K562 (cell line): Measurements from ENCODE around the gene CTSL. TPM values are rescaled to one million over a fixed set of nuclear protein-coding genes. Genes with fewer than 3 reads are reported as not detected.
"Not testable (repeated sequence)": the region's sequence is repeated elsewhere in the genome, so short reads cannot be mapped to it uniquely, and the experiment has no call there.

ENCODE experiments used
- ATAC-seq: fragments of 200-7000 bp; cut with Tn5 transposase; 3 replicates; pipeline ENCODE4 v1.9.1; 2020; ENCODE audit warnings: moderate library complexity
- BruUV-seq: library from RNA; stranded (reverse); fragments of 400-500 nt; replicated peaks from 2 replicates; lab custom pipeline; 2021; lab: Mats Ljungman, UMichigan
- CTCF ChIA-PET: fragments of 300-600 bp; formaldehyde crosslinking; extraction: SDS; loops from one replicate; lab custom pipeline; 2021; ENCODE audit warnings: low intra/inter-chr PET ratio; lab: Yijun Ruan, JAX
- POLR2A ChIA-PET: fragments of 300-600, 350-650 bp; sonication (Branson Sonifier 250); formaldehyde crosslinking; extraction: SDS; loops from one replicate; lab custom pipeline; 2021; ENCODE audit warnings: antibody characterized with exemption, inconsistent platforms; lab: Yijun Ruan, JAX
- DNase-seq, 4 experiments: peaks; one replicate each; pipeline versions ENCODE4 v3.0.0 to v3.0.0-alpha.2; 2011 to 2018; ENCODE audit warnings: low spot score in 3 of 4, mixed read lengths in 3 of 4; ENCODE audit errors: extremely low read depth in 1 of 4
- FAIRE-seq: peaks from 2 replicates; lab custom pipeline; 2011; peaks lifted over from hg19 to GRCh38; lab: Jason Lieb, UNC
- H2AFZ ChIP-seq: 2 replicates; pipeline ENCODE4 v1.6.0; 2011; ENCODE audit warnings: low read depth, low read length, control low read depth, inconsistent platforms
- H3K27ac ChIP-seq: fragments of 200-600 bp; 3 replicates; pipeline ENCODE4 v1.8.0; 2011; ENCODE audit warnings: low read depth, mild to moderate bottlenecking, control low read depth, inconsistent platforms, low read length, moderate library complexity, mixed read lengths; ENCODE audit errors: extremely low read depth
- H3K27me3 ChIP-seq, 2 experiments: fragments of 300-600 bp in 1 of 2; 2 replicates in 1 of 2; 3 replicates in 1 of 2; pipeline versions ENCODE4 v1.6.0 to v1.8.0; 2011; ENCODE audit warnings: inconsistent platforms in 2 of 2, low read length in 2 of 2, mild to moderate bottlenecking in 1 of 2, mixed read lengths in 1 of 2, moderate library complexity in 1 of 2; ENCODE audit not compliant: control insufficient read depth in 2 of 2, insufficient read depth in 2 of 2
- H3K36me3 ChIP-seq: fragments of 300-600 bp; 3 replicates; pipeline ENCODE4 v1.8.0; 2011; ENCODE audit warnings: mild to moderate bottlenecking, low read length, inconsistent platforms; ENCODE audit not compliant: control insufficient read depth, insufficient read depth
- H3K4me1 ChIP-seq, 2 experiments: fragments of 200-600 bp in 1 of 2; replicated peaks in 1 of 2; 2 replicates in 1 of 2; 3 replicates in 1 of 2; pipeline versions ENCODE4 v1.5.1 to v1.8.0; 2011; ENCODE audit warnings: inconsistent platforms in 2 of 2, low read length in 2 of 2, mild to moderate bottlenecking in 1 of 2, mixed read lengths in 1 of 2, moderate library complexity in 1 of 2; ENCODE audit not compliant: control insufficient read depth in 2 of 2, insufficient read depth in 2 of 2
- H3K4me2 ChIP-seq: 2 replicates; pipeline ENCODE4 v1.6.1; 2011; ENCODE audit warnings: low read length, control low read depth, inconsistent platforms, mixed read lengths; ENCODE audit not compliant: insufficient read depth
- H3K4me3 ChIP-seq: fragments of 200-600 bp; sonication (generic), shearing (Covaris generic); 2 replicates; pipeline ENCODE4 v1.5.1; 2016; ENCODE audit warnings: control low read depth, inconsistent platforms
- H3K79me2 ChIP-seq: fragments of 200-600 bp; 3 replicates; pipeline ENCODE4 v1.8.0; 2011; ENCODE audit warnings: low read length, inconsistent platforms; ENCODE audit not compliant: control insufficient read depth, insufficient read depth
- H3K9ac ChIP-seq, 2 experiments: 2 replicates each; pipeline versions ENCODE4 v1.6.0 to v1.6.1; 2011; ENCODE audit warnings: low read depth in 2 of 2, low read length in 2 of 2, control low read depth in 1 of 2, inconsistent platforms in 1 of 2, mild to moderate bottlenecking in 1 of 2, mixed read lengths in 1 of 2; ENCODE audit not compliant: insufficient read depth in 1 of 2
- H3K9me1 ChIP-seq: one replicate; pipeline ENCODE4 v1.6.0; 2011; ENCODE audit warnings: inconsistent platforms, mild to moderate bottlenecking, low read length, moderate library complexity; ENCODE audit not compliant: control insufficient read depth, insufficient read depth
- H3K9me3 ChIP-seq: replicated peaks from 2 replicates; pipeline ENCODE4 v1.5.1; 2011; ENCODE audit warnings: low read depth, low read length, inconsistent platforms; ENCODE audit not compliant: control insufficient read depth, insufficient read depth
- H4K20me1 ChIP-seq: replicated peaks from 2 replicates; pipeline ENCODE4 v1.6.1; 2011; ENCODE audit warnings: low read length, inconsistent platforms, mixed read lengths; ENCODE audit not compliant: control insufficient read depth, insufficient read depth
- CBX3 ChIP-seq, 2 experiments: IDR thresholded peaks; 1 replicate in 1 of 2; 2 replicates in 1 of 2; pipeline ENCODE4 v1.6.1; 2012; ENCODE audit warnings: inconsistent platforms in 2 of 2, low read length in 2 of 2, borderline replicate concordance in 1 of 2, control low read depth in 1 of 2
- CREBBP ChIP-seq: IDR thresholded peaks from one replicate; pipeline ENCODE4 v1.6.1; 2012; ENCODE audit warnings: low read depth, mild to moderate bottlenecking, control low read depth, inconsistent platforms, low read length
- FOXP4 ChIP-seq: sonication (generic); formaldehyde crosslinking; IDR thresholded peaks from 2 replicates; pipeline ENCODE4 v1.8.0; 2022; ENCODE audit warnings: mild to moderate bottlenecking, missing genetic modification reagents, borderline replicate concordance
- HMBOX1 ChIP-seq: sonication (generic); IDR thresholded peaks from 2 replicates; pipeline ENCODE4 v1.6.1; 2016
- WGBS: fragments of 100-300 bp; shearing (Covaris generic); methylation state at CpG from one replicate; pipeline ENCODE4 v1.1.6; 2016; ENCODE audit warnings: low coverage, mixed read lengths; ENCODE audit not compliant: insufficient coverage; ENCODE audit errors: missing lambda C conversion rate; 5-methylcytosine and 5-hydroxymethylcytosine counted together
- in situ Hi-C: fragments of 300-500 bp; cut with MboI; formaldehyde crosslinking; loops from 4 replicates; pipeline ENCODE4 v1.15.0; 2018; ENCODE audit warnings: inconsistent platforms, mixed read lengths
- intact Hi-C: fragments of 100-400 bp; cut with micrococcal nuclease; formaldehyde crosslinking; loops from 2 replicates; pipeline ENCODE4 v1.14.2; 2022
- polyA plus RNA-seq, 8 experiments: library from polyadenylated mRNA; depleted of rRNA in 4 of 8; stranded (reverse) in 5 of 8; unstranded in 3 of 8; fragments of >200 nt; fragmentation: Nextera tagmentation in 2 of 8; fragmentation: Illumina TruSeq in 1 of 8; extraction: Ambion mirVana in 2 of 8; extraction: Trizol in 1 of 8; gene quantifications; 2 replicates each; pipeline versions ENCODE4 v1.2.1 to v1.2.3, GENCODE V29; 2011 to 2014; ENCODE audit warnings: inconsistent platforms in 1 of 8, missing spikeins in 1 of 8
- total RNA-seq, 7 experiments: library from RNA; depleted of rRNA in 6 of 7; stranded (reverse); fragments of >200 nt in 6 of 7; fragmentation: Illumina TruSeq in 2 of 7; extraction: Trizol in 2 of 7; gene quantifications; 2 replicates each; pipeline versions ENCODE4 v1.2.1 to v1.2.3, GENCODE V29; 2011 to 2021; ENCODE audit warnings: low replicate concordance in 1 of 7

The CTSL gene
- total and polyA plus RNA-seq, 9 of the 15 experiments (the other 6 are each of a cell fraction or from before 2014, with no cell fraction given) = 55.9 to 165 (median 93.7) TPM

- H3K9me1 ChIP-seq = no peaks in the 10 kb centered on the region
- H4K20me1 ChIP-seq = no peaks in the 10 kb centered on the region
- WGBS = 43% methylated on average over 2 of the region's 2 CpGs
- H3K9me3 ChIP-seq = no peaks in the 10 kb centered on the region; the same call in 1 of the 2 replicates
- BruUV-seq = no TSS peak
- intact Hi-C loops = no loop called here
- no peak overlapping the region for H3K27ac ChIP-seq
- no peak overlapping the region for H3K4me2 ChIP-seq
- no peaks in the 10 kb centered on the region for H3K79me2 ChIP-seq
- DNase-seq (no peak), ATAC-seq (no peak), FAIRE-seq (no peak)
- no peaks in the 10 kb centered on the region for H3K27me3 ChIP-seq
- TF ChIP-seq CBX3 (IDR thresholded peaks at IDR 0.05; ENCODE audit: borderline replicate concordance in 1 of 2, low read length in 2 of 2) (peak in 1 of 2 experiments; percentile 44; a peak in 1 of 3 replicates), FOXP4 (no peak), HMBOX1 (no peak), CREBBP (no peak)
- H3K4me3 ChIP-seq = no peak overlapping the region
- CTCF ChIA-PET = no interaction called here
- POLR2A ChIA-PET = no interaction called here
- in situ Hi-C loops = no loop called here
- no peak overlapping the region for H2AFZ ChIP-seq
- H3K9ac ChIP-seq = no peak overlapping the region
- no peaks in the 10 kb centered on the region for H3K4me1 ChIP-seq
- no peaks in the 10 kb centered on the region for H3K36me3 ChIP-seq
These were observed 27.4 kb downstream of the CTSL start for GRCh38 chr9:87753313-87753712.

- H3K4me2 ChIP-seq, H3K27ac ChIP-seq, H3K9ac ChIP-seq, in situ Hi-C loops, CTCF ChIA-PET, H2AFZ ChIP-seq, H4K20me1 ChIP-seq, H3K36me3 ChIP-seq, FAIRE-seq, H3K79me2 ChIP-seq, H3K4me1 ChIP-seq, BruUV-seq, ATAC-seq, H3K9me1 ChIP-seq, H3K27me3 ChIP-seq, POLR2A ChIA-PET, intact Hi-C loops, H3K9me3 ChIP-seq, DNase-seq, H3K4me3 ChIP-seq: not testable (repeated sequence)
- WGBS = no CpG with 5 or more reads among the region's 24 CpGs
These were observed 32.4 kb downstream of the CTSL start for GRCh38 chr9:87758330-87758729.

GRCh38 chr9:87759980-87760379 is 34.1 kb downstream of the CTSL start:
- H4K20me1 ChIP-seq, H2AFZ ChIP-seq, FAIRE-seq, ATAC-seq, H3K9me1 ChIP-seq, H3K27ac ChIP-seq, intact Hi-C loops, H3K36me3 ChIP-seq, H3K4me2 ChIP-seq, POLR2A ChIA-PET, DNase-seq, BruUV-seq, H3K79me2 ChIP-seq, H3K9me3 ChIP-seq, H3K4me1 ChIP-seq, H3K4me3 ChIP-seq, H3K27me3 ChIP-seq, H3K9ac ChIP-seq, CTCF ChIA-PET, in situ Hi-C loops: not testable (repeated sequence)
